ENCODE measurements around the gene FRMPD4.
"Not testable (repeated sequence)": the region's sequence is repeated elsewhere in the genome, so short reads cannot be mapped to it uniquely, and the experiment has no call there.

FRMPD4 gene

DNA sequence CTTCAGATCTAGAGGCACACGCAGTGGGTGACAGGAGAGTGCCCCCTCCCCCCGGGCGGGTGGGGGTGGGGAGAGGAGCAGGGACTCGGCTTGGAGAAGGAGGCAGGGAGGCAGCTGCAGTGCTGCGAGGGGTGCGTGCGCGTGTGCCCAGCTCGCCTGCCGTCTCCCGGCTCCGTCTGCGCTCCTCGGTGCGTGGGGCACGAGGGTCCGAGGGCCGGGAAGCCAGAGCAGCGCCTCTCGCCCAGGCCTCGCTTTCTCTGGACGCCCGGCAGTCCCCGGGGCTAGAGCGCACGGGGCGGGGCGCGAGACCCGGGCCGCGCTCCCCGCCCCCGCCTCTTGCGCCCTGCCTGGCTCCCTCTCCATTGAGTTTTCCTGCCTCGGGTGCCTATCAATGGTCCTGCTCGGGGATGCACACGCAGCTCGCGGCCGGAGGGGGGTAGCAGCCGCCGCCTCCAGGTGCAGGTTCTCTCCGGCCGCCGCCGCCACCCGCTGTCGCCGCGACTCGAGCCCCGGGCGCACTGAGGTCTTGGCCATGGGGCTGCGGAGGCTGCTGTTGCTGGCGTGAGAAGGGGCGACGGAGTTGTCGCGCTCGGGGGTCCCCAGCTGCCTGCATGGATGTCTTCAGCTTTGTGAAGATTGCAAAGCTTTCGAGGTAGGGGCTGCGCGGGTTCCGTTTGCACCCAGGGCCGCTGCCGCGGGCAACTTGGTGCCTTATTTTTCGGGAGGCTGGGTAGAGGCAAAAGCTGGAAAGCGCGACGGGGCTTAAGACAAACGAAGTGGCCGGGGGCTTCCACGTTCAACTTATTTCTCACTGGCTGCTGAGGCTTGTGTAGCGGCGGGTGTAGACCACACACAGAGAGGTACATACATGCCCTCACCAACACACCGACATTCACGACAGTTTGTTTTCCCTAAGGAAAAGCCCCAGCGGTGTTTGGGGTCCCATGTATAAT is at the start of gene FRMPD4:
Gene FRMPD4 (plus strand): TSS at position 113 of the 953 bp plus-strand sequence. CDS start 499 bp downstream, at position 612.
- peak; percentile 31 for DNase-seq

DNA sequence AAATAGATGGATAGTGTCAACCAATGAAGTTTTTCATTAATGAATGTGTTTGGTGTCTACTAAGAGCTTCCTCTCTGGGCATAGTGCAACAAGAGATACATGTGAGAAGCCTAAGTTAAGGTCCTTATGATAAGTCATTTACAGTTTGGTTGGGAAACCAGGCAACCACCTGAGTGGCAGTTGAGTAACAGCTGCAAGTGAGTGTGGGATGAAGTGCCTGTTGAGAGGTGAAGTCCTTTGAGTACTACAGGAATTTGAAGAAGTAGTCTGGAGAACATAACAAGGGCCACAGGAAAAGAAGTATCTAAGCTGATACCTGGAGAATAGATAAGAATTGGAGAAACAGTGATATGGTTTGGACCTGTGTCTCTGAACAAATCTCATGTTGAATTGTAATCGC is 48.5 kb upstream of the FRMPD4 start:
- DNase-seq = no peak

DNA sequence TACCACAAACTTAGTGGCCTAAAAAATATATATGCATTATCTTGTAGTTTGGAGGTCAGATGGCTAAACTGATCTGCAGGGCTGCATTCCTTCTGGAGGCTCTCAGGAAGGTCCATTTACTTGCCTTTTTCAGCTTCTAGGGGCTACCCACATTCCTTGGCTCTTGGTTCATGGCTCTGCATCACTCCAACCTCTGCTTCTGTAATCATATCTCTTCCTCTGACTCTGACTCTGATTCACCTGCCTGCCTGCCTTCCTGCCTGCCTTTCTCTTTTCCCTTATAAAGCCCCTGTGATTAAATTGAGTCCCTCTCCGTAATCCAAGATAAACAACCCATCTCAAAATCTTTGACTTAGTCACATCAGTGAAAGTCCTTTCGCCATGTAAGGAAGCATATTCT is 25.0 kb upstream of the FRMPD4 start:
- no peak for DNase-seq

DNA sequence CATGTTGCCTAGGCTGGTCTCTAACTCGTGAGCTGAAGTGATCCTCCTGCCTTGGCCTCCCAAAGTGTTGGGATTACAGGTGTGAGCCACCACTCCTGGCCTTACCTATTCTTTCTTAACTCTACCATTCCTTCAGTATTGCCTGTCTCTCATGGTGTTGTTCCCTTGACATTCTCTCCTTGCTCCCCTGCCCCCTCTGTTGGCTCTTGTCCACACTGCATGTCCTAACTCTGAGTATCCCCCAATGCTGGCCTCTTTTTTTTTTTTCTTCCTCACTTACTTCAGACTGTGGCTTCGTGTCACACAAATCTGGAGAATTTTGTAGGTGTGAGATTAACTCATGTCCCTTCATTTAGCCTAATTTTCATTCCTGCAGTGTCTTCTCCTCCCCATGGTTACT is 22.9 kb upstream of the FRMPD4 start:
- no peak for DNase-seq

DNA sequence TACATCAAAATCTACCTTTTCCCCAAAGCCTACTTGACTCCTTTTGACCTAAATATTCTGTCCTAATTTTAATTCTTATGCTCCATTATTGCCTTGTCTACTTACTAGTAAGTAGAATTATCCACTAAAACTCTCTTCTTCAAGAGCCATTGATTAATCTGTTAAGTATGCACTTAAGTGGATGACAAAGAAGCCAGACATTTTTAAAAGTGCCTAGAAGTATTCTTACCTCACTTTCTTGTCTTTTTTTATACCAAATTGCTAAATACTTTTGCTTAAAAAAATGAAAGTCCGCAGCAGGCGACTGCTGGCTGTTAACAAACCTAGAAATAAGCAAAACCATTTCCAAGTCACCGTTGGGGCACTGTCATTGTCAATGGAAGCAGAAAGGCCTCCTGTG is 20.1 kb upstream of the FRMPD4 start:
- no peak for DNase-seq

DNA sequence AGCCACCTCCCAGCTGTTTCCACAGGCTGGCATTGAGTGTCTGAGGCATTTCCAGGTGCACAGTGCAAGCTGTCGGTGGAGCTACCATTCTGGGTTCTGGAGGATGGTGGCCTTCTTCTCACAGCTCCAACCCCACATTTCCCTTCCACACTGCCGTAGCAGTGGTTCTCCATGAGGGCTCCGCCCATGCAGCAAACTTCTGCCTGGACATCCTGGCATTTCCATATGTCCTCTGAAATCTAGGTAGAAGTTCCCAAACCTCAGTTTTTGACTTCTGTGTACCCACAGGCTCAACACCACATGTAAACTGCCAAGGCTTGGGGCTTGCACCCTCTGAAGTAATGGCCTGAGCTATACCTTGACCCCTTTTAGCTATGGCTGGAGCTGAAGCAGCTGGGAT is 10.3 kb upstream of the FRMPD4 start:
- no peak for DNase-seq

DNA sequence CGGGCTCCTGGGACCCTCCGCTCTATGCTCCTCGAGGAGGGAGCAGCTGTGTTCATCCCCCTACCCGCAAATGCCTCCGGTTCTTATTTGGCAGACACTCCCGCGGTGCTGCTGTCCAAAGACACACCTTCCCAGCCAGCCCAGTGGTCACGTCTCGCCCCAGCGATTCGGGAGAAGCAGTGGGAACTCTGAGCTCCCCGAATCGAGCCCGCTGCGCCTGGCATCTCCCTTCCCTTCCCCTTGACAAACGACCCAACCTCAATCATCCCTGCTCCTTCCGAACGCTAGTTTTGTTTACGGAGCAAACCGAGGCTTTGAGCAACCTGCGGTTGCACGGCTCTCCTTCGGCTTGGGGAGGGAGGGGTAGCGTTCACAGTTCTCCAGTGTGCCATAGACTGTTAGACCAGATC is 317 bp upstream of the FRMPD4 start:
- DNase-seq = peak; percentile 18

DNA sequence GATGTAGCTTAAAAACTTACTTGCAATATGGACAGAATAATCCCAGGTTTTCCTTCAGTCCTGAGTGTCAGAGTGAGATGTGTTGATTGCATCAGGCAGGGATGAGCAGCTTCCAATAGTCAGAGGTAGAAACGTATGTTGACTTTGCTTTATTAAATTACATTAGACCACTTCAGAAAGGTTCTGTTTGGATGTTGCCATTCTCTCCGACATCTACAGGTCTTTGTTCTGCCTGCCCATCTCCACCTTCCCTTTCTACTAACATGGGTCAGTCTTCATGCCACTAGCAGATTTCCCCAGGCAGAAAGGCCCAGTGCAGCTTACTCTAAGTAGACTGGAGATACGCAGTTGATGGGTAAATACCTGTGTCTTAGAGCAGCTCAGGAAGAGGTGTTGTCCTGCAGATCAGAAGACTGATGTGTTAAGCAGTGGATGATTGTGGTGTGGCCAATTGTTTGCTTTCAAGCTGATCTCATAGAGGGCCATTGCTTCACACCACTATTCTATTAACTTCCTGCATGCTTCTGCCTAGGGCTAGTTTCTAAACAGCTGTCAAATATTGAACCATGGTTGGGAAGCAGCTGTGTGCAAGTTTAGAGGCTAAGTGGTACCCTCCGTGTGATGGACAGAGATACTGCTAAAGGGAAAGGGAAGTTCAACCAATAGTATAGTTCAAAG is 1.8 kb downstream of the FRMPD4 start:
- DNase-seq = no peak

DNA sequence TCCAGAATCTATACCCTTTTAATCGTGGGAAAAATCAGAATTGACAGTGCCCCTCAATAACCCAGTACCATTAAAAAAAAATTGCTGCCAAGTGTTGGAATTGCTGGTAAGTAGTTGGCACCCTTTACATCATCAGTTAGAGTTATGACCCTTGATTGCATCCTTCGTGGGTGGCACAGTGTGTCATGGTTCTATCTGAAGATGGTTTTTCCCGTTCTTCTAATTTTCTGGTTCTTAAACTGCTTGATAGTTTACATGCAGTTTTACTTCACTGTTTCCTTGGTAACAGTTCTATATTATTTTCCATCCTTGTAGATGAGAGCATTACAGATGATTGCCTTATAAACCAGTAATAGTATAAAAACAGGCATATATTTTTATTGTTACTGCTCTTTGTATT is 3.2 kb downstream of the FRMPD4 start:
- DNase-seq = no peak

DNA sequence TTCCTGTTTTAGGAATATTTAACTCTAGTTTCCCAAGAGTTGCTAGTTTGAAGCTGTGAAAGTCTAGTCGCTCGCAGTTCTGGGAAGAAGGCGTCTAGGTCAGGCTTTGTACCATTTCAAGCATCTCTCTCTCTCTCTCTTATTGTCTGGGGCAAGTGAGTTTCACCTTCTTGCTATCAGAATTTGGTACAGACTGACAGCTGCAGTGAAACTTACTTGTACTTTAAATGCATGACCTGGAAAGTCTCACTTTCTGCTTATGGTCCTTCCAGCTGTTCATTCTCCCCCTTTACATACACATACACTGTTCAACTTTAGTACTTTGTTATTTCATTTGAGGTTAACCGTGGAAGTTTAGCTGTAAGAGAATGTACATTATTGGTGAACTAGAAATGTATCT is 4.4 kb downstream of the FRMPD4 start:
- DNase-seq = no peak

DNA sequence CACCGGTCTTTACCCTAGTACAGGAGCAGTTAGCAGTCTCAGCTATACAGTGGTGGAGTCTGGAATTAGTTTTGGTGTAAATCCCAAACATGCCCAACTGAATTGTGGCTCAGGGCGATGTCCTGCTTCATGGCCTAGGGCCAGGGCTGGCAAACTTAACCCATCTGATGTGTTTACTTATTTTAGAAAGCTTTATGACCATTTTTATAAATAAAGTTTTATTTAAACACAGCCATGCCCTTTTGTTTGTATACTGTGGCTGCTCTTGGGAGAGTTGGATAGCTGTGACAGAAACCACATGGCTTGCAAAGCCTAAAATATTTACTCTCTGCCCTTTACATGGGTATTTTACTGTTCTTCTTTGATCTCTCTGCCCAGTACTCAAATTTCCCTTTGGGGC is 7.1 kb downstream of the FRMPD4 start:
- DNase-seq = no peak

DNA sequence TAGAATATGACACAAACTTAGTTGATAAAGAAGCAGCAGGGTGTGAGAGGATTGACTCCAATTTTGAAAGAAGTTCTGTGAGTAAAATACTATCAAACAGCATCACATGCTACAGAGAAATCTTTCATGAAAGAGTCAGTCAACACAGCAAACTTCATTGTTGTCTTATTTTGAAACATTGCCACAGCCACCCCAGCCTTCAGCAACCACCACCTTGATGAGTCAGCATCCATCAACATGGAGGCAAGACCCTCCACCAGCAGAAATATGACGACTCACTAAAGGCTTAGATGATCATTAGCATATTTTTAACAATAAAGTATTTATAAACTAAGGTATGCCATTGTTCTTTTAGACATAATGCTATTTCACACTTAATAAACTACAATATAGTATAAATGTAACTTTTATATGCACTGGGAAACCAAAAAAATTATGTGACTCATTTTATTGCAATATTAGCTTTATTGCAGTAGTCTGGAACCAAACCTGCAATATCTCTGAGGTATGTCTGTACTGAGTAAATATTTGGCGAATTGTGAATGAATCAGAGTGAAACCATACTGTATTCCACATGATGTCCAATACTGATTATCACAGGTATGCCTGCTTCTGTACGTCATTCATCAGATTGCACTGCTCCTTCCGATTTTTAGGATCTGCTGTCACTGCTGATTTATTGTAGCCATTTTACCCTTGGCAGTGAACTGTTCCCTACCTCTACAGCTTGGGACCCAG is 11.6 kb downstream of the FRMPD4 start:
- no peak for DNase-seq

DNA sequence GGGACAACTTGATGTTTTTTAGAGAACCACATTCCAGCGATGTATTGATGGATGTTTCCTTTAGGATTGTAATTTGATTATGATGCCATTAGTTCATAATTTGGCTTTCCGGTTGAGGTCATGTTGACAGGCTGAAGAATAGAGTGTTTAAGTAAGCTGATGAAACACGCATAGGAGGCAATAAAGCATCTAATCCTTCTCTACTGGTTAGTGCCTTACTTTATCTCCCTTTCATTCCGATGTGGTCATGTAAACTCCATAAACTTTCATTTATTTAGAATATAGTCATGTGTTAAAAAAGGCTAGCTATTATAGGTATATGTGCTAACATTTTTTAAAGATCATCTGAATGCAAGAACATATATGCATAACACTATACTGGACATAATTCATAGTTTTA is 15.0 kb downstream of the FRMPD4 start:
- no peak for DNase-seq

DNA sequence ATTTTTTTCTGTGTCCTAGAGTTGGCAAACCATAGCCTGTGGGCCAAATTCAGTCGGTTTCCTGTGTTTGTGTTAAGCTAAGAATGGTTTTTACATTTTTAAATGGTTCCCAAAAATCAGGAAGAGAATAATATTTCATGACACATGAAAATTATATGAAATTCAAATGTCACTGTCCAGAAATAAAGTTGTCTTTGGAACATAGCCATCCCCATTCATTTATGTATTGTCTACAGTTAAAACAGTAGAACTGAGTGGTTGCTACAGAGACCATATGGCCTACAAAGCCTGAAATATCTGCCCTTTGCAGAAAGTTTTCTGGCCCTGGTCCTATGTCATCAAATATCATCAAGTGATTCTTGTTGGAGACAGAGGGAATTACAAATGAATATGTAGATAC is 15.5 kb downstream of the FRMPD4 start:
- DNase-seq = no peak

DNA sequence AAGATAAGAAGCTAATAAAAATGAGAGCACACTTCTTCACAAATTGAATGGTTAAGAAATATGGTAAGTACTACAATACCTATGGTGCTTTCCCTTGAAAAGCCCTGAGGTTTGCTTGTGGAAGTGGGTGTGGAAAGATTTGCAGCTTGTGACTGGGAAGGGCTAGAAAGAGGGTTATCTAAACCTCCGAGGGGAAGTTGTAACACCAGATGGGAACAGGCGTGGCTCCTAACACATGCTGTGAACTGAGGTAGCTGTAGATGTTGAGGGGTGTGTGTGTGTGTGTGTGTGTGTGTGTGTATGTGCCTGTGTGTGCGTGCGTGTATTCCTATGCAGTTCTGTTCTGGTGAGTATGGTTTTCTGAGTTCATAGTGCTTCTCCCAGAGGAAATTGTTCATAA is 21.5 kb downstream of the FRMPD4 start:
- DNase-seq = no peak

DNA sequence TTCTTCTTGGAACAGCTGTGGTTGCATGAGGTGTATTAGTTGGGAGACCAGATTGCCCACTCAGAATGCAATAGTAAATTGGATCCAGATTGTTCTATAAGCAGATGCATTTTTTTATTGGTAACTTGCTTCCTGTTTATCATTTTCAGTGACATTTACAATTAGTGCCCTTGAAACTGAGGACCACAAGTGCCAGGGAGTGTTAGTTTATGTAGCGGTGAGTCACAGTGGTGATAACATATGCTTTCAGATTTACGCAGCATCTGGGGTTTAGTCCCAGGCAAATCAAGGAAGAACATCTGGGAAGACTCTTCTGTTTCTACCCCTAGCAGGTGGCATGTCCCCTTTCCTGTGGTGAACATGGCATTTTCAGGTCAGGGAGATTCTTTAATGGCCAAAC is 24.1 kb downstream of the FRMPD4 start:
- DNase-seq = no peak

DNA sequence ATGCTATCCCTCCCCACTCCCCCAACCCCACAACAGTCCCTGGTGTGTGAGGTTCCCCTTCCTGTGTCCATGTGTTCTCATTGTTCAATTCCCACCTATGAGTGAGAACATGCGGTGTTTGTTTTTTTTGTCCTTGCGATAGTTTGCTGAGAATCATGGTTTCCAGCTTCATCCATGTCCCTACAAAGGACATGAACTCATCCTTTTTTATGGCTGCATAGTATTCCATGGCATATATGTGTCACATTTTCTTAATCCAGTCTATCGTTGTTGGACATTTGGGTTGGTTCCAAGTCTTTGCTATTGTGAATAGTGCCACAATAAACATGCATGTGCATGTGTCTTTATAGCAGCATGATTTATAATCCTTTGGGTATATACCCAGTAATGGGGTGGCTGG is 25.9 kb downstream of the FRMPD4 start:
- DNase-seq = not testable (repeated sequence)

DNA sequence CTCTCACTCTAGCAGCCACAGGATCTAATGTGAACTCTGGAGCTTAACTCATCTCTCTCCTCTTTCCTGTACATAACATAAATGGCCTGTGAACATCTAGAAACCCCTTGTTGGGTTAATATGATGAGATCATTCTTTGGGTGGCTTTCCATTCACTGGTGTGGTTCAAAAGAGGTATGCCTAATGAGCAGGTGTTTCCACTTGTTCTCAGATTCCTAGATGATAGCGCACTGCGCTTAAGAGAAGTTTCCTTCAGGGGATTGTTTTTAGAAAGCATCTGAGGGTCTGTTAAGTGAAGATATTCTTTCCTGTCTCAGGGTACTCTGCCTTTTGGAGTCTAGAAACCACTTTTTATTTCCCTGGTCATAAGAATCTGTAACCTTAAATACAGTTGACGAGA is 32.5 kb downstream of the FRMPD4 start:
- no peak for DNase-seq

DNA sequence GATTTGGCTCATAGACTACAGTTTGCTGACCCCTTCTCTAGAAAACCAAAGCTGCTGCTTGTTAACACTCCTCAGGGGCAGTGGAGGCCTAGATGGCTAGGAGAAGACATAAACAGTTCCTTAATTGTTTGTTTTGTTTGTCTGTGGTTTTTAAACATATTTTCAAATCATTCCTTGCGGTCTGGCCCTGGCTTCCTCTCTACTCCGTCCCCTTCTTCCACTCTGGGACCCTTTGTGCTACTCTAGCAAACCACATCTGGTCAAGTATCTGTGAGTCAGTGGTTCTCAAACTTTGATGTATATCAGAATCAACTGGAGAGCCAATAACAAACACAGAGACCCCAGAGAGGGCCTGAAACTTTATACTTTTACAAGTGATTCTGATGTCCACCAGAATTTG is 36.1 kb downstream of the FRMPD4 start:
- no peak for DNase-seq

DNA sequence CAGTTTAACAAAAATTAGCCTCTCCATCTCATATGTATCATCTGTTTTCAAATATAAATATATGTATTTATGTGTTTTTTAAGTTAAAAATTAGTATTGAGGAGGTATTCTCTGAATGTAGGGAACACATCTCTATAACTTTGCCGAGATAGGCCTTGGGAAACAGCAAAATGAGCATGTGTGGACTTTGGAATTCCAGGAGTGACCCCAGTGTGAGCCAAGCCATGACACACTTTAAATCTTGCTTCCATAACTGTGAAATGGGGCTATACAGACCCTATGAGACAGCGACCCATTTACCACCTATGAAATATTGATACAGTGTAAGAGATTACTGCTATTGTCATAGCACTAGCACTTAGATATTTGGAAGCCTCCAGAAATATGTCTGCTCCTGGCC is 58.8 kb downstream of the FRMPD4 start:
- DNase-seq = no peak

DNA sequence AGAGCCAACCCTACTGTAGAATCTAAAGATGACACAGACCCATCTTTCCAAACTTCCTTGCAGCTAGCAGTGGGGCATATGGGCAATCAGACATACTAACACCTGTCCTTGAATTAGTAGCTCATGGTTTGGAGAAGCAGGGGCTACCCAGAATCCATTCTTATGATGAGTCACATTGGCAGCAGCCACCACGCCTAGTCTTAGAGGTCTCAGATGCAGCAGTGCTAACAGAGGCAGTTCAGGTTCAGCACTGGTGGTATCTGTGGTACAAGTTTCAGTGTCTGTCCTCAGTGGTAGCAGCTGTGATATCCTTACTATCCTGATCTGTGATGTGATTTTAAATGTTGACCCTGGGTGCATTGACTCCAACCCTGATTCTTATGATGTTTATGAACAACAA is 68.1 kb downstream of the FRMPD4 start:
- no peak for DNase-seq

DNA sequence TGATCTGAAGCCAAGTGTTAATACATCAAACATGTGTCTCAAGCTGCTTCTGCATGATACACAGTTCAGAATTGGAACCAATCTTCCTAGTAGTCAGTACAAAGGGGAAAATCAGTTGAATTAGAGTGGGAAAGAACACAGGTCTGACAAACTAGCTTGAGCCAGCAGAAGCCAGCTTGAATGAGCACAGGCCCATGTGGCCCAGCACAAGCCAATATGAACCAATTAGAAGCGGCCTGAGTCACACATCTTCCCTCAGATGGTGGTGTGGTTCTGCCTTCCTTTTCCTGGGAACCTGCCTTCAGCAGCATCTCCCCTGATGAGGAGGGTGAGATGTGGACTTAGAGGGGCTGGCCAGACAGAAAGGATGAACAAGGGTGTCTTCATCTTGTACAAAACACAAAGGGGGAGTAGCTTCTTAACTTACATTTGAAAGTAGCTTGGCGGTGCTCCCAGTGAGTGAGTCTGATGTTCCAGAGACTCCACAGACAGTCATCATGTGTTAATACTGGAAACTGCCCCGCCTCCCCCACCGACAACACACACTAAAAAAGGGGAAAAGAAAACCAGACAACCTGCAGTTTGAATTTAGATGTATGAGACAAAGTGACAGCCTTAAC is 72.0 kb downstream of the FRMPD4 start:
- peak; percentile 49 for DNase-seq

DNA sequence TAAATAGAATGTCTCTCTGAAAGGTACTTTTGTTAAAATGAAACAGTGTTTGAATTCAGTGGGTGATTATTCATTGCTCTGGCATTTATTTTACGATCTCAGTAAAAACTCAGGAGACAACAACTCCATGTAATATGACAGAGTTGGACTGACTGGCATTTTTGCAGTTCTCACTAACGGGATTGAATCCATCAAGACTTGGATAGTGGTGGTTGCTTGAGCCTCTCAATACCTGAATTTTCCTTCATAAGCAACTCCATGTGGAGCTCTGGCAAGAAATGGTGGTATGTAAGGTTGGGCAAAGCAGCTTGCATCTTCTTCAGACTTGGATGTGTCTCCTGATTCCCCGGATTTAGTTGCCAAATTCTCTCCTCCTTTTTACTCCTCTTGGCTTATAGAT is 72.7 kb downstream of the FRMPD4 start:
- DNase-seq = no peak

All from femur (tissue), 1 donor.